Epidermal melanocyte (primary cell): Measurements from ENCODE around the gene CPNE8.

Source experiments
- DNase-seq: peaks from one replicate; pipeline ENCODE4 v3.0.0; 2011; ENCODE audit warnings: low spot score; ENCODE audit not compliant: insufficient read length

The CPNE8 gene

GRCh38 chr12:38838056-38838850, 67.1 kb downstream of the CPNE8 start:
- DNase-seq, result no peak

- DNase-seq, result no peak
Observed at GRCh38 chr12:38831715-38832114, 73.7 kb downstream of the CPNE8 start.

- no peak for DNase-seq
Observed at GRCh38 chr12:38825006-38825405, 80.4 kb downstream of the CPNE8 start.

GRCh38 chr12:38823738-38824137, 81.7 kb downstream of the CPNE8 start:
- no peak for DNase-seq

GRCh38 chr12:38823314-38823713, 82.1 kb downstream of the CPNE8 start:
- DNase-seq, result no peak

- DNase-seq, result no peak
Observed at GRCh38 chr12:38817942-38818341, 87.4 kb downstream of the CPNE8 start.

GRCh38 chr12:38813923-38814322, 91.5 kb downstream of the CPNE8 start:
- no peak for DNase-seq

GRCh38 chr12:38811814-38812356, 93.5 kb downstream of the CPNE8 start:
- no peak for DNase-seq

- no peak for DNase-seq
Observed at GRCh38 chr12:38809832-38810231, 95.6 kb downstream of the CPNE8 start.

GRCh38 chr12:38788106-38788505, 117.3 kb downstream of the CPNE8 start:
- no peak for DNase-seq

- no peak for DNase-seq
Observed at GRCh38 chr12:38785381-38785780, 120.0 kb downstream of the CPNE8 start.

GRCh38 chr12:38783304-38783703, 122.1 kb downstream of the CPNE8 start:
- DNase-seq, result no peak

GRCh38 chr12:38782359-38782758, 123.0 kb downstream of the CPNE8 start:
- no peak for DNase-seq

GRCh38 chr12:38776647-38777046, 128.7 kb downstream of the CPNE8 start:
- DNase-seq, result no peak

GRCh38 chr12:38775457-38775856, 129.9 kb downstream of the CPNE8 start:
- no peak for DNase-seq

- no peak for DNase-seq
Observed at GRCh38 chr12:38772437-38772836, 133.0 kb downstream of the CPNE8 start.

- DNase-seq, result no peak
Observed at GRCh38 chr12:38771871-38772270, 133.5 kb downstream of the CPNE8 start.

- no peak for DNase-seq
Observed at GRCh38 chr12:38761636-38762342, 143.6 kb downstream of the CPNE8 start.

GRCh38 chr12:38761111-38761510, 144.3 kb downstream of the CPNE8 start:
- no peak for DNase-seq

GRCh38 chr12:38759621-38760020, 145.8 kb downstream of the CPNE8 start:
- no peak for DNase-seq

- DNase-seq, result no peak
Observed at GRCh38 chr12:38746744-38747143, 158.6 kb downstream of the CPNE8 start.

- no peak for DNase-seq
Observed at GRCh38 chr12:38745601-38746000, 159.8 kb downstream of the CPNE8 start.

GRCh38 chr12:38744041-38744440, 161.3 kb downstream of the CPNE8 start:
- DNase-seq, result no peak
